ENCODE results near the gene PWWP3B. TPM values are rescaled to one million over a fixed set of nuclear protein-coding genes. Genes with fewer than 3 reads are reported as not detected.
"Not testable (repeated sequence)": the region's sequence is repeated elsewhere in the genome, so short reads cannot be mapped to it uniquely, and the experiment has no call there.

The PWWP3B gene
- total and polyA plus RNA-seq, 2 experiments from 2014 or later, result not detected

DNA sequence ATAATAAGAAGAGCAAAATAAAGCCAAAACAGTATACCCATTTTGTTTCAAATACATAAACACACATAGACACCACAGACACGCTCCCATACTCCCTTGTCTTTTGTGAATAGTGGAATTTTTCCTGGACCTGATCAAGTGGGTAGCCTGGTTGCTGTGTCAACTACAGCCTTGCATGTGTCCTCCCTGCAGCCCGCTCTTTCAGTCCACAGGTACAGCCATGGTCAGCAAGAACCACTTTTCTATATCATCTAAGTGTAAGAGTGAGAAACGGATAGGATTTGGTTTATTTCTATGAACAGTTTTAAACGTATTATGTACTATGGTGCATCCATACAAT is 9.8 kb downstream of the PWWP3B start:
- TF ChIP-seq EZH2 (IDR thresholded peaks at IDR 0.05; ENCODE audit: insufficient read depth, poor library complexity, severe bottlenecking) (no peak), EZH2phosphoT487 (IDR thresholded peaks at IDR 0.05; ENCODE audit: insufficient read depth, low read depth) (no peak)

DNA sequence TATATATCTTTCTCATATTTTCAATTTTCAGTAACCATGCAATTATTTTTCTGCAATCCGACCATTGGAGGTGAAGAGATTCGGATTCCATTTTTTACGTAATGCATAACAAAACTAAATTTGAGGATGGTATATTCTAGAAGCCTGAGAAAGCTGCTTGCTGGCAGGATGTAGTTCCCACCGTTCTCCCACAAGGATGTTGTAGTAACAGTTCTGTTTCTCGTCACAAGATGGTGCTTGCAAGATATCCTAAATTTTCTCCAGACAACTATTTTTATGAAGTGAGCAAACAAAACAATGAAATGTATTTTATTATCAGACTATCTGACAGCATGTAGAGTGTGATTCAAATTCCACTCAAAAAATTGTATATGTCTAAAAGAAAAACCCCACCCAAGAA is 10.7 kb downstream of the PWWP3B start:
- TF ChIP-seq EZH2phosphoT487 (IDR thresholded peaks at IDR 0.05; ENCODE audit: insufficient read depth, low read depth) (no peak), EZH2 (IDR thresholded peaks at IDR 0.05; ENCODE audit: insufficient read depth, poor library complexity, severe bottlenecking) (no peak)
- Histone ChIP-seq H3K27me3 (replicated peaks; ENCODE audit: insufficient read depth) (no peaks in the 10 kb centered on the region), H4K20me1 (ENCODE audit: insufficient read depth) (no peaks in the 10 kb centered on the region), H3K4me2 (ENCODE audit: unreplicated experiment) (no peak overlapping the region), H3K9me3 (ENCODE audit: low read depth) (no peaks in the 10 kb centered on the region), H3K4me3 (no peak overlapping the region), H3K79me2 (ENCODE audit: insufficient read depth) (no peaks in the 10 kb centered on the region), H3K9ac (no peak overlapping the region), H3K27ac (no peak overlapping the region), H3K9me2 (ENCODE audit: insufficient read depth) (no peaks in the 10 kb centered on the region), H3K4me1 (ENCODE audit: insufficient read depth) (no peaks in the 10 kb centered on the region), H3F3A (ENCODE audit: insufficient read depth) (no peaks in the 10 kb centered on the region), H2AFZ (no peak overlapping the region), H3K36me3 (ENCODE audit: low read depth) (no peaks in the 10 kb centered on the region)
- in situ Hi-C loops (cut with MboI), result no loop called here
- DNase-seq, result no peak
- 16 to 28% methylated on average over 5 of the region's 5 CpGs for WGBS, 2 experiments (ENCODE audit: low coverage in 1 of 2, low lambda C conversion rate in 2 of 2, missing lambda C conversion rate in 2 of 2)

More for the DNA sequence above, 9.8 kb downstream of the PWWP3B start:
- no peaks in the 10 kb centered on the region for H3K4me1 ChIP-seq (ENCODE audit: insufficient read depth)
- H3K4me3 ChIP-seq, result no peak overlapping the region
- no peaks in the 10 kb centered on the region for H4K20me1 ChIP-seq (ENCODE audit: insufficient read depth)
- DNase-seq, result no peak
- H3K79me2 ChIP-seq (ENCODE audit: insufficient read depth), result no peaks in the 10 kb centered on the region
- in situ Hi-C loops (cut with MboI), result no loop called here
- 16 to 18% methylated on average over 4 of the region's 4 CpGs for WGBS, 2 experiments (ENCODE audit: low coverage in 1 of 2, low lambda C conversion rate in 2 of 2, missing lambda C conversion rate in 2 of 2)
- H3K9ac ChIP-seq, result no peak overlapping the region
- no peak overlapping the region for H2AFZ ChIP-seq
- no peak overlapping the region for H3K27ac ChIP-seq
- H3K9me3 ChIP-seq (ENCODE audit: low read depth), result no peaks in the 10 kb centered on the region
- H3K4me2 ChIP-seq (ENCODE audit: unreplicated experiment), result no peak overlapping the region
- no peaks in the 10 kb centered on the region for H3K9me2 ChIP-seq (ENCODE audit: insufficient read depth)
- H3K36me3 ChIP-seq (ENCODE audit: low read depth), result no peaks in the 10 kb centered on the region
- H3F3A ChIP-seq (ENCODE audit: insufficient read depth), result no peaks in the 10 kb centered on the region
- H3K27me3 ChIP-seq (replicated peaks; ENCODE audit: insufficient read depth), result no peaks in the 10 kb centered on the region

GRCh38 chrX:106183685-106184084 is 15.6 kb downstream of the PWWP3B start:
- in situ Hi-C loops (cut with MboI); H3K9me3 ChIP-seq (ENCODE audit: low read depth); H3K9me2 ChIP-seq (ENCODE audit: insufficient read depth); H3K4me1 ChIP-seq (ENCODE audit: insufficient read depth); H3K36me3 ChIP-seq (ENCODE audit: low read depth); H3K27me3 ChIP-seq (replicated peaks; ENCODE audit: insufficient read depth); H4K20me1 ChIP-seq (ENCODE audit: insufficient read depth); H3K27ac ChIP-seq; H3K9ac ChIP-seq; H3K79me2 ChIP-seq (ENCODE audit: insufficient read depth); H2AFZ ChIP-seq; H3F3A ChIP-seq (ENCODE audit: insufficient read depth); H3K4me2 ChIP-seq (ENCODE audit: unreplicated experiment); H3K4me3 ChIP-seq; DNase-seq: not testable (repeated sequence)
- 21 to 25% methylated on average over 5 to 6 of the region's 6 CpGs for WGBS, 2 experiments (ENCODE audit: low coverage in 1 of 2, low lambda C conversion rate in 2 of 2, missing lambda C conversion rate in 2 of 2)

DNA sequence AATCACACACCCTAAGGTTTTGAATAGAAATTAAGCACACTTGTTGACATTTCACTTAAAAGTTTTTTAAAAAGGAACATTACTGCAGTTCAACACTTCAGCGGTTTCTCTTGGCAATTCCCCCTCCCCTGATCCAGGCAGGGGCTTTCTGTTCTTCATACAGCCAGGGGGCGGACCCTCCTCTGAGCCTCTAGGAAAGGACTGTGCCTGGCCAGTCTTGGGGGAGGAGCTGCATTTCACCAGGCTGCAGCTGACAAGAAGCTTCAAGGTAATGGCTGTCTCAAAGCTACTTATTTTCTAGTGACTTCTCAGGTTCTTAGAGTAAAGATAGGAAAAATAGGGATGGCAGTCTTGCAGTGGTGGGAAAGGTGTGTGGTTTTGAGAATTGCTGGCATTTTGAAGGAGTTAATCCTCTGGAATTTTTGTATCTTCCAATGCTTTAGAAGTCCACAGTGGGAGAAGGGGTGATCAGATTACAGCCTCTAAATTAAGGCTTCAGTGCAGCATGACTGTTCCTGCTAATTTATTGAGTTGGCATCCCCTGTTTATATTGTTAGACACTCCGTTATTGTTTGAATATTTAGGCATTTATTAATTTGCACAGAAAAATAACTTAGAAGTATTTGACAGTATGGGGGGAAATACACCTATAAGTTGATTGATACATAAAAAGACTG is 33.5 kb downstream of the PWWP3B start:
- Histone ChIP-seq H3K4me2 (ENCODE audit: unreplicated experiment) (no peak overlapping the region), H3F3A (ENCODE audit: insufficient read depth) (no peaks in the 10 kb centered on the region), H3K9me3 (ENCODE audit: low read depth) (no peaks in the 10 kb centered on the region), H3K36me3 (ENCODE audit: low read depth) (no peaks in the 10 kb centered on the region), H3K79me2 (ENCODE audit: insufficient read depth) (no peaks in the 10 kb centered on the region), H3K4me1 (ENCODE audit: insufficient read depth) (no peaks in the 10 kb centered on the region), H3K9me2 (ENCODE audit: insufficient read depth) (no peaks in the 10 kb centered on the region), H3K27me3 (replicated peaks; ENCODE audit: insufficient read depth) (no peaks in the 10 kb centered on the region), H3K9ac (no peak overlapping the region), H3K4me3 (no peak overlapping the region), H4K20me1 (ENCODE audit: insufficient read depth) (no peaks in the 10 kb centered on the region), H3K27ac (no peak overlapping the region), H2AFZ (no peak overlapping the region)
- no peak for DNase-seq
- in situ Hi-C loops (cut with MboI), result no loop called here
- TF ChIP-seq EZH2phosphoT487 (IDR thresholded peaks at IDR 0.05; ENCODE audit: insufficient read depth, low read depth) (no peak), EZH2 (IDR thresholded peaks at IDR 0.05; ENCODE audit: insufficient read depth, poor library complexity, severe bottlenecking) (no peak)
- 4 to 12% methylated on average over 3 of the region's 3 CpGs for WGBS, 2 experiments (ENCODE audit: low coverage in 1 of 2, low lambda C conversion rate in 2 of 2, missing lambda C conversion rate in 2 of 2)

- Histone ChIP-seq H3K27me3 (replicated peaks; ENCODE audit: insufficient read depth) (no peaks in the 10 kb centered on the region), H3K4me2 (ENCODE audit: unreplicated experiment) (no peak overlapping the region), H3F3A (ENCODE audit: insufficient read depth) (no peaks in the 10 kb centered on the region), H3K9ac (no peak overlapping the region), H2AFZ (no peak overlapping the region), H3K4me1 (ENCODE audit: insufficient read depth) (no peaks in the 10 kb centered on the region), H3K27ac (no peak overlapping the region), H4K20me1 (ENCODE audit: insufficient read depth) (no peaks in the 10 kb centered on the region), H3K4me3 (no peak overlapping the region), H3K9me3 (ENCODE audit: low read depth) (no peaks in the 10 kb centered on the region), H3K36me3 (ENCODE audit: low read depth) (no peaks in the 10 kb centered on the region), H3K9me2 (ENCODE audit: insufficient read depth) (no peaks in the 10 kb centered on the region), H3K79me2 (ENCODE audit: insufficient read depth) (no peaks in the 10 kb centered on the region)
- DNase-seq, result no peak
- in situ Hi-C loops (cut with MboI), result no loop called here
- TF ChIP-seq EZH2phosphoT487 (IDR thresholded peaks at IDR 0.05; ENCODE audit: insufficient read depth, low read depth), result no peak
- no peak for TF ChIP-seq EZH2 (IDR thresholded peaks at IDR 0.05; ENCODE audit: insufficient read depth, poor library complexity, severe bottlenecking)
These were observed 35.2 kb downstream of the PWWP3B start for GRCh38 chrX:106203315-106203714.
